ENCODE data around the gene CRTC1.
A peak's percentile ranks its signal among the peaks of the same experiment; 100 is the strongest.

Gene CRTC1

DNA sequence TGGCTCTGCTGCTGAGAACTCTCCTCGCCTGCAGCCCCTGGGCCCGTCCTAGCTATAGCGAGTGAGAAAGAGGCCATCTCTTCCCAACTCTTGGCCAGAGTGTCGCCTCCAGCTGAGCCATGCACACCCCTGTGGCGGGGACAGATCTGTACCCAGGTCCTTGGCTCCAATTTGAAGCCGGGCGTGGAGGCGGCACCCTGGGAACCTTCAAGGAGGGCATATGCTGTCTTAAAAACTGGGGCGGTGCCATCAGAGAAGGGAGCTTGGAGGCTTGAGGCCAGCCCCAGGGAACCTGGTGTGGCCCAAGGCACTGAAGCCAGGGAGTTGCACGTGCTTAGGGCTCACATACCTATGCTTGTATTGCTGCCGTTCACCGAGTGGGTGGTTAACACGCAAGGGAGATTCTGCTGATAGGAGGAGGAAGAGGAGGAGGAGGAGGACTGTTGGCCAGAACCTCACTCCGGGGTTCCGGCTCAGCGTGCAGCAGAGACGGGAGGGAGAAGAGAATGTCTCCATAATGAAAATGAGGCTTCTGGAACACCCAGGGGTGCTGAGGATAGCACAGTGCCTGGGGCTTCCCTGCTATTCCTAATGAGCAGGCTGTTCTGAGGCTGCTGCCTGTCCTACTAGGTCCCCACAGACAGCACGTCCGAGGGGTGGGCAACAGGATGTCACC is 67.0 kb downstream of the CRTC1 start:
- DNase-seq = no peak

DNA sequence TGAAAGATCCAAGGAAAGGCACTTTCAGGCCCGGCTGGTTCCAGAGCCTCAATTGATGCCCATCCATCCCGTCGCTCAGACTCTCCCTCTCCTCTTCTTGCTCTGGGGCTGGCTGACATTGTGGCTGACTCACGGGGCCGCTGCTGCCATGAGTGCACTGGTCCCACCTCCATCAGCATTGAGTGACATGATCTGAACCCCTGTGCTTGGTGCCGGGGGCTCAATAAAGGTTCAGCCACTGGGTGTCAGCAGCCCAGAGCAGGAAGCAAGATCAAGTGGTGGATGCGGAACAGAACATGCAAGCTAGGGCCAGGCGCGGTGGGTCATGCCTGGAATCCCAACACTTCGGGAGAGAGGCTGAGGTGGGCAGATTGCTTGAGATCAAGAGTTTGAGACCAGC is 68.1 kb downstream of the CRTC1 start:
- no peak for DNase-seq

DNA sequence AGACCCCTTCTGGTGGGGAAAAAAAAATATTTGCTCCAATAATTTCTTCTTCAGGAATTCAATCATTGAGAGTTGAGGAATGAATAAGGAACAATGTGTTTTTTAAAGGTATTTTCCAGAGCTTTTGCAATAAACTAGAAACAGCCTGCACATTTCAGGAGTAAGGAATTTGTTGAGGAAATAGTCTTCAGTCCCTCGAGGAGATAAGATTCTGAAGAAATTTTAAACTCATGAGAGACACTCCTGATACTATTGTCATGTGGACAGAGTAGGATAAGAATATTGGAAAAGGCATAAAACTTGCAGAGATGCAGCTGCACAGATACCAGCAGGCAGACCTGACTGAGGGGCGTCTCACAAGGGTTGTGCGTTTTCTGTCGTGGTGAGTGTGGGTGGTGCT is 71.0 kb downstream of the CRTC1 start:
- no peak for DNase-seq

DNA sequence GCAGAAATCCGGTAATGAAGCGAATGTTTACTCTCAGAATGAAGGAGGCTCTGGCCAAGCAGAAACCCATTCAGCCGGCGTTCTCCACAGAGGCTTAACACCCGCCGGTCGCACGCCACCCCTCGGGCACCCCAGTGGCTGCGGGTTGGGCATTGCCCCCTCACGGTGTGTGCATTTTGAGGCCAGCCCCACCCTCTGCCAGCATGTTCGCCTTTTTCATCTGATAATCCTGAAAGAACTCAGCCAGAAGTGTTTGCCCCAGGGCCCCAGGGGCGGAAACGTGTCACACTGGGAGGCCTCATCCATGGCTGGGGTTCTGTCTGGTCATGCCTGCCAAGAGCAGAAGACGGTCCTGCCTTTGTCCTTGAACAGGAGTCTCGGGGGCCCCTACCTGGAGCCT is 73.4 kb downstream of the CRTC1 start:
- peak; percentile 55 for DNase-seq

DNA sequence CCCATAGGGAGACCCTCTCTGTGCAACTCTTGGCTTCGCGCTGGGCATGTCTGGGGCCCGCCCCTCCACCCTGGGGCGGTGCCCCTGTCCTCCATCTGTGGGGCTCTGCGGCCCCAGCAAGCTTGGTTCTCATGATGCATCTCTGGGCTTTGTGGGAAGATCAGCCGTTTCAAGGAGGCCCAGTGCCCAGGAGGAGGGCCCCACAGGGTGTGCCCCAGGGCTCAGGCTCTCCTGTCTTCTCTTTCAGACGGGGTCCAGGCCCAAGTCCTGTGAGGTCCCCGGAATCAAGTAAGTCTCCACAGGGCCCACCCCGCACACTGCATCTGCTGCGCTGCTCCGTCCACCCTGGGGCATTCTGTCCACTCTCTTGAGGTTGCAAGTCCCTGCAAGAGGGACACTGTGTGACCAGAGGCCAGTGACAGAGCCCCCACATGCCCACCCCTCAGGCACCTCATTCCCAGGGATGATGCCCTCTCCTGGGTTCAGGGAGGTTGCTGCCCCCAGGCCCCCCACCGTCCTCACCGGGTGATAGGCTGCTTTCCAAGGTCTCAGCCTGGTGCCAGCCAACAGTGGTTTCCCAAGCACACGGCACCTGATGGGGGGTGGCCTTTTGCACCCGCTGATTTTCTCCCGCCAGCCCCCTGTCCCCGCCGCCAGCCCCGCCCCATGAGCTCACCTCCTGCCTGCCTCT is 76.0 kb downstream of the CRTC1 start:
- no peak for DNase-seq

DNA sequence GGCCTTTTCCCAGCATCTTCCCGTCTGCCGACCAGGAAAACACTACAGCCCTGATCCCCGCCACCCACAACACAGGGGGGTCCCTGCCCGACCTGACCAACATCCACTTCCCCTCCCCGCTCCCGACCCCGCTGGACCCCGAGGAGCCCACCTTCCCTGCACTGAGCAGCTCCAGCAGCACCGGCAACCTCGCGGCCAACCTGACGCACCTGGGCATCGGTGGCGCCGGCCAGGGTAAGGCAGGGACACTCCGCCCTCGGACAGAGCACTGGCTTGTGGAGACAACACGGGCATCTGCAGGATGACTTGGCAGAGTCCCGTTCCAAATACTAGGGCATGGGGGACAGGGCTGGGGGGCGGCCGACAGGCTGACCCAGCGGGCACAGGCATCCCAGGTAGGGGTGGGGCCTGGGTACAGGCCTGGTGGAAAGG is 76.5 kb downstream of the CRTC1 start:
- no peak for DNase-seq

DNA sequence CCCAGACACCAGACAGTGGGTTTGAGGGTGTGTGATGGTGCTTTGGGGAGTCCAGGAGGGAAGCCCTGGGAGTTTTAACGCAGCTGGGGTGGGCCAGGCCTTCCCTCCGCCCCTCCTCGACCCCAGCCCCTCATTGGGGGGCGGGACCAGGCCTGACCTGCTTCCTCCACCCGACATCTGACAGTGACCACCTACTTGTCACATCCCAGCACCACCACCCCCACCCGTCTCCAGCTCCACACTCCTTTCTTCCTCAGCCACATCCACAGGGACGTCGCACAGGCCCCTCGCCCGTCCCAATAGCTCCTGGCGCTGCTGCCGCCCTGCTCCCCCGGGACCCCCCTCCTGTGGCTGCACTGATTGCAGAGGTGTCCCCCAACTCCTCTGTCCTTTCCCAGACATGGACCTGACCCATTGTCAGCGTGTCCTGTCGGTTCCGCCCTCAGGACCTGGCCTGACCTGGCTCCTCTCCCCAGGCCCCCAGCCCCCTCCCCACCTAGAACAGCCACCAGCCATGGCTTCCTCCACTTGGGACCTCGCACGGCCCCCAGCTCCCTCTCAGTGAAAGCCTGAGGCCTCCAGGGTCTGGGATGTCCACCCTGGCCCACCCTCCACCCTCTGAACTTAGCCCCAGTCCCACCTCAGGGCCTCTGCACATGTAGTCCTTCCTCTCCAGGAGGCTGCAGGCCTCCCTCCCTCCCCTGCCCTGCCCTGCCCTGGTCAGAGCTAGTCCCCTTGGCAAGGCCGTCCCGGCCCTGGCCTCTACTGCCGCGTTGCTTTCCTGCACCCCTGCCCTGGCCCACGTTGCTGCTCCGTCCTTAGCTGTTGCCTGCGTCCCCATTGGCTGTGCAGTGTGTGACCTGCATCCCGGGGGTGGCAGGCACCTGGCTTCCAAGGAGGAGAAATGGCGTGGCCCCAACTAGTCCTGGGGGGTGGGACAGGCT is 77.2 kb downstream of the CRTC1 start:
- DNase-seq = no peak

DNA sequence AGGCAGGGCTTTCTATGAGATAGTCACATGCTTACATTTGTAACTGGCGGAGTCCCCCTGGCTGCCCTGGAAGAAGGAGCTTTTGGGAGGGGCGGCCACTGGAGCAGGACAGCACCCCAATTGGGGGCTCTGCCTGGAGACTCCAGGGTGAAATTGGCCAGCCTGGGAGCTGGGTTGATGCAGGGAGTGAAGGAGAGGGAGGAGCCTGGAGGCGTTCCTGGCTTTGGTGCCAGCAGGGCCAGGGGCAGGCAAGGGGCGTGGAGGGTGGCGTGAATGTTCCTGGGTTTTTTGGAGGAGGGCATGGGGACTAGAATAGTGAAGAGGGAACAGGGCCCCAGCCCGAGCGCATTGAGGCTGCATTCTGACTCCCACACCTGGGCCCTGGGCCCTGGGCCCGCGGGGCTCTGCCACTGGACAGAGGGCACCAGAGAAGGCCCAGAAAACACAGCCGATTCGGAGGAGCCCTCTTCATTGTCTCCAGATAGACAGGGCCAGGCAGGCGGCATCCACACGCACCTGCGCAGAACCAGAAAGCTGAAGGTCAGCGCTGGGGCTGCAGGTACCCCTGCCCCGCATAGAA is 78.1 kb downstream of the CRTC1 start:
- no peak for DNase-seq

DNA sequence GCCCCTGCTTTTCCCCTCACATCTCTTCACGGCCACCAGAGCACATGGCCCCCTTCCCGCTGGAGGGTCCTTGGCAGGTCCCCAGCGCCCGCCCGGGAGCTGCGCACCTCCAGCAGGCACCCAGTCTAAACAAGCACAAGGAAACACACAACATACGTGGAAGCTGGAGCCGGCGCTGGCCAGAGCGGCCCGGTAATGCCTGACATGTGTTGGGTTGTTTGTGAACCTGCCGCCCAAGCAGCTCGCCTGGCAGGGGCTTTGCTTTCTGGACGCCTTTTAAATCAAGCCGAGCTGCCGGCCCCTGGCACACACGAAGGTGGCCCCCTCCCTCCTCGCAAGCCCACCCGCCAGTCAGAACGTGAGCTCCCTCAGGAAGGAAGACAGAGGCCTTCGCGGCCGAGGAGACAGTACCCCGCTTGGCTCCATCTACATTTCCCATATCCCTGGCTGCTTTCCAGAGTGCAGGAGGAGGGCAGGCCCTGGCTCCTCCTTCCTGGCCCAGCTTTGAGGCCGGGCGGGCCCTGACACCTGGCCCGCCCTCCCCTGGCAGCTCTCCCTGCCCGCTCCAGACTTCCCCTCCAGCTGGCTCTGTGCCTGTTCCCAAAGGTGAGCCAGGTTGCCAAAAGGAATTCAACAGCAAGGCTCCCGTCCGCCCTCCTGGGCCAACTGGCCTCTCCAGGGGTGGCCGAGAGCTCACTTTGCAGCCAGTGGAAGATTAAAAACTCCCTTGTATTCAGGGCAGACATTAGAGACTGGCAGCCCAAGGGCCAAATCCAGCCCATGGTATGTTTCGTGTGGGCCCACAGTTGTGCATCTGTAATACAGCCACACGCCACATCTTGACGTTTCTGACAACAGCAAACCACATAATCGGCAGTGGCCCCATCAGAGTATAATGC is 78.9 kb downstream of the CRTC1 start:
- peak; percentile 79 for DNase-seq

DNA sequence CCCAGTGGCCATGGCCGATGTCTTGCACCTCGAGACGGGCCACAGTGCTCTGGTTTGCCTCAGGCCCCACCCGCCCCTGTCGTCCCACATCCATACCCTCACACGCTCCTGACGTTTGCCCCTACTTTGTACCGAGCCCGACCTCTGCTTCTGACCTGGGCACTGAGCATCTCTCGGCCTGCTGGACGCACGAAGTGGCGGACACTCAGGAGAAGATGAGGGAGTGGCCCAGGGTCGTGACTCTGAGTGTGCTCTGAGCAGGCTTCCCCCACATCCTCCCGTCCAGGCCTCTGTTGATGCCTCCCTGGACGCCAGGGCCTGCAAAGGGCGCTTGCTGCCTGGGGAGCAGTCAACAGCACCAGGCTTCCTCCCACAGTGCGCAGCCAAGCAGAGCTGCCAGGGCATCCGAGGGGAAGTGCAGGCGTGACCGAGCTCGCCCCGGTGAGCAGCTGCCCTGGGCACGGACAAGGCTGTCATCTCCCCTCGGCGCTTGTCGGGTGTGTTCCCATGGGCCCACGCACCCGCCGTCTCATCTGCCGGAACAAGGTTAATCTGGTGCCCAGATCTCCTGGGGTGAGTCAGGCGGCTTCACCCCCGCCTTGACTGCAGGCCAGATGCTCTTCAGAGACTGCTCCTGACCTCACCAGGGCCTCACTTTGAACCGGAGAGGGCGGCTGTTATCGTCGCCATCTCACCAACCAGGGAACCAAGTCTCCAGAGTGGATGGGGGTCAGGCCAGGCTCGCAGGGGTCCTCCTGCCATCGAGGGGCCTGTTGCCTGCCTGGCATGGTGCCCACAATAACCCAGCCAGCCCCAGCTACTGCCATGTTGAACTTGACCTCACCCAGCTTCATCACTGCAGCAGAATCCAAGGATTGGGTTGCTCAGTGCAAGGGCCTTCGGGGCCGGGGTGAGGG is 80.5 kb downstream of the CRTC1 start:
- DNase-seq = no peak

DNA sequence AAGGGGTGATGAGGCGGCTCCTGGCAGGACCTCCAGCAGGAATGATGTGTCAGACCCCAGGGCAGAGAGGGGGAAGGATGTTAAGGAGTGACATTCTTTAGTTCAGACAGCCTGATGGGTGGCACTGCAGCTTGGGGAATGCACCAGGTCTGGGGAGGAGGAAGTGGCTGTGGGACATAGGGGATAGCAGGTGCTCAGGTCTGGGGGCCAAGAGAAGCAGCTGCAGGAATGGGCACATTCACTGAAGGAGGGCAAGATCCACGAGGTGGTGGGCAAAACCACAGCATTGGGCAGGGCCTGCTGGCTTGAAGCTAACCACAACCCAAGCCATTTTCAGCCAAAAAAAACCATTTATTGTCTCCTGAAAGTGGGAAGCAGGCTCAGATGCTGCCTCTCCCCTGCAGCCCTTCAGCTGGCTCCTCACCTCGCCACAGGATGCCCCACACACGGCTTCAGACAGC is 81.1 kb downstream of the CRTC1 start:
- no peak for DNase-seq

DNA sequence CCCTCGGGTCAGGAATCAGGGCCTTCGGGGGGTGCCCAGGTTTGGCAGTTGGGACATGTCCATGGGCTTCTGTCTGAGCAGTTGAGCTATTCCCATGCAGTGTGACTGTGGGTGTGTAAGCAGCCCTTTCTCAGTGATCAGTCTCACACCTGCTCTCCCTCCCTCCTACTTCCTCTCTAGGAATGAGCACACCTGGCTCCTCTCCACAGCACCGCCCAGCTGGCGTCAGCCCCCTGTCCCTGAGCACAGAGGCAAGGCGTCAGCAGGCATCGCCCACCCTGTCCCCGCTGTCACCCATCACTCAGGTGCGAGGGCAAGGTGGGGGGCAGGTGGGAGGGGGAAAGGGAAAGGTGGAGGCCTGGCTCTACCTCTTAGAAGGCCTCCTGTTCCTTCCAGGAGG is 81.7 kb downstream of the CRTC1 start:
- no peak for DNase-seq

DNA sequence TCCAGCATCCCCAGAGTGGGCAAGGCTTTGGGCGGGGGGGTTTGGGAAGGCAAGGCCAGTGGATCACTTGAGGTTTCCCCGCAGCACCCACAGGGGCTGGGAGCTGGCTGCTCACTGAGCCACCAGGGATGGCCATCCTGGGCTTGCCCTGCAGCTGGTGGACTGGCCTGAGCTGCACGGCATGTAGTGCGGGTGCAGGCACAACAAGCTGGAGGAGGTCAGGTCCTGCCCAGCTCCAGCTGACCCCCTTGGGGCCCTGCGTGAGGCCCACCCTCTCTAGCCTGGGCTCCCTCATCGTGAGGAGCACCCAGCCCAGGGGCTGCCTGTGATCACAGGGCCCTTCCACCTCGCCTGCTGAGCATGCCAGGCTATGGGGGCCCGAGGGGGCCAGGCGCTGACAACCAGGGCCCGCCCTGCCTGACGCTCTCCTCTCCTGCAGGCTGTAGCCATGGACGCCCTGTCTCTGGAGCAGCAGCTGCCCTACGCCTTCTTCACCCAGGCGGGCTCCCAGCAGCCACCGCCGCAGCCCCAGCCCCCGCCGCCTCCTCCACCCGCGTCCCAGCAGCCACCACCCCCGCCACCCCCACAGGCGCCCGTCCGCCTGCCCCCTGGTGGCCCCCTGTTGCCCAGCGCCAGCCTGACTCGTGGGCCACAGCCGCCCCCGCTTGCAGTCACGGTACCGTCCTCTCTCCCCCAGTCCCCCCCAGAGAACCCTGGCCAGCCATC is 84.7 kb downstream of the CRTC1 start:
- peak; percentile 47 for DNase-seq

DNA sequence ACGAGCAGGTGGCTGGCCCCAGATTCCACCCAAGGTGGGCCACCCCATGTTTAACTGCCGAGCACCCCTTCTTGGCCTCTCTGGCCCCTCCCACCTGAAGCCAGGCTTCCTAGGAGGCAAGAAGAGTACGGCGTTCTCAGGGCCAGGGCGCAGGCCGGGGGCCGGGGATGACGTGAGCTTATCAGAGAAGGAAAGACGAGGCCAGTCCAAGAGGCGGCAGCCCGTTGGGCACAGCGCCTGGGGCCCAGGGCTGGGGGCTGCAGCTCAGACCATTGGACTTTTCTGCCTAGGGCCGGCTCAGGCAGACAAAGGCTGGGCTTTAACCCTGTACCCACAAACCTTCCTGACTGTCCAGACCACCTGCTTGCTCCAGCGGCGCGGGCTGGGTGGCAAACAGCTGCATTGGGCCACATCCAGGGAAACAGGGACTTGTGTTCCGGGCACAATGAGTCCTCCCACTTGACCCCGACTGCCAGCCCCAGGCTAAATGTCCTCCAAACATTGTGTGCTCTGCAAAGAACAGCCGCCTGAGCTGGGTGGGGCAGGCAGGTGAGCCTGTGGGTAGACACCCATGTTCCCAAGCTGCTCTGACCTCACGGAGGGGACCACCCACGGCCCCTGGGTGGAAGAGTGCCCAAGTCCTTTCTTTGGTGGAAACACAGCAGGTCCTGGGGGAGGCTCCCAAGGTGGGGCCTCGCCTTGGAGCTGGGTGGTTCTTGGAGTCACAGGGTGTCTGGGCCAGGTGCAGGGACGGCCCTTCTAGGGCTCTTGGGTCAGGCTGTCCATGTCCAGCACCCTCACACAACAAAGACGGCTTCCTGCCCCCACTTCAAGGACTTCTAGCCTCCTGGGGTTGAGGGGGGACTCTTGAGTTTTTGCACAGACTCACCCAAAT is 85.8 kb downstream of the CRTC1 start:
- no peak for DNase-seq

DNA sequence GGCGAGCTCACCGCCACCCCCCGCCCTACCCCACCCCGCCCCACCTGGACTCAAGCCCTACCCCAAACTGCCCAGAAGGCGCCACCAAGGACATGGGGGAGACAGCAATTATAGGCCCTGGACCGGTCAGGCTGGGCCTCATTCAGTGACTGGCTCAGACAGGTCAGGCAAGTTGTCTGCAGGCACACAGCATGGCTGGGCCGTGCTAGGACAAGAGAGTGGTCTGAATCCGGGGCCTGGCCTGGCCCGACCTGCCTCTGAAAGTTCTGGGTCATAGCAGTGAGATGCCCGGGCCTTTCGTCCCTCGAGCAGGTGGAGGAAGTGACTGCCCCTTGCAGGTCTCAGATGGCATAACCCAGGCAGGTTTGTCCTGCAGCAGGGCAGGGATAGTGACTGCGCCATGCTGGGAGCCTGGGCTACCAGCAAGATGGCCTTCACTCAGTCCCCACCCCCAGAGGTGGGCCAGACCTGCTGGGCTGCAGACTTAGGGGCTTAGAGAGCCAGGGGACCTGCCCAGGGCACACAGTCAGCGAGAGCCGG is 86.6 kb downstream of the CRTC1 start:
- no peak for DNase-seq

DNA sequence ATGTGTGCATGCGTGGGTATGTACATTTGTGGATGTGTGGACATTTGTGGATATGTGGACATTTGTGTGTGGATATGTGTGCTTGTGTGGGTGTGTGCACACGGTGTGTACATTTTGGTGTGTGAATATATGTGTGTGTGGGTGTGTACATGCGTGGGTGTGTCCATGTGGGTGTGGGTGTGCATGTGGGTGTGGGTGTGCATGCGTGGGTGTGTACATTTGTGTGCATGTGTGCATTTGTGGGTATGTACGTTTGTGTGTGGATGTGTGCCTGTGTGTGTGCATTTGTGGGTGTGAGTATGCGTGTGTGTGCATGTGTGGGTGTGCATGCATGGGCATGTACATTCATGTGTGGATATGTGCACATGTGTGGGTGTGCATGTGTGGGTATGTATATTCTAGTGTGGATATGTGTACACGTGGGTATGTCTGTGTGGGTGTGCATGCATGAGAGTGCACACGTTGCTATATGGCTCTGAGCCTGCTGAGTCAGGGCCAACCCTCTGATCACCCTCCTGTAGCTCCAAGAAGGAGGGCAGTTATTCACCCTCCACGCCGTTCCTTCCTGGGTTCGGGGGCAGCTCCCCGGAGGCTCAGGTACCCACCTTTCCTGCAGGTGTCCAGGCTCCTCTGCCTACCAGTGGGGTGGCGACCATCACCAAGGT is 87.3 kb downstream of the CRTC1 start:
- no peak for DNase-seq

DNA sequence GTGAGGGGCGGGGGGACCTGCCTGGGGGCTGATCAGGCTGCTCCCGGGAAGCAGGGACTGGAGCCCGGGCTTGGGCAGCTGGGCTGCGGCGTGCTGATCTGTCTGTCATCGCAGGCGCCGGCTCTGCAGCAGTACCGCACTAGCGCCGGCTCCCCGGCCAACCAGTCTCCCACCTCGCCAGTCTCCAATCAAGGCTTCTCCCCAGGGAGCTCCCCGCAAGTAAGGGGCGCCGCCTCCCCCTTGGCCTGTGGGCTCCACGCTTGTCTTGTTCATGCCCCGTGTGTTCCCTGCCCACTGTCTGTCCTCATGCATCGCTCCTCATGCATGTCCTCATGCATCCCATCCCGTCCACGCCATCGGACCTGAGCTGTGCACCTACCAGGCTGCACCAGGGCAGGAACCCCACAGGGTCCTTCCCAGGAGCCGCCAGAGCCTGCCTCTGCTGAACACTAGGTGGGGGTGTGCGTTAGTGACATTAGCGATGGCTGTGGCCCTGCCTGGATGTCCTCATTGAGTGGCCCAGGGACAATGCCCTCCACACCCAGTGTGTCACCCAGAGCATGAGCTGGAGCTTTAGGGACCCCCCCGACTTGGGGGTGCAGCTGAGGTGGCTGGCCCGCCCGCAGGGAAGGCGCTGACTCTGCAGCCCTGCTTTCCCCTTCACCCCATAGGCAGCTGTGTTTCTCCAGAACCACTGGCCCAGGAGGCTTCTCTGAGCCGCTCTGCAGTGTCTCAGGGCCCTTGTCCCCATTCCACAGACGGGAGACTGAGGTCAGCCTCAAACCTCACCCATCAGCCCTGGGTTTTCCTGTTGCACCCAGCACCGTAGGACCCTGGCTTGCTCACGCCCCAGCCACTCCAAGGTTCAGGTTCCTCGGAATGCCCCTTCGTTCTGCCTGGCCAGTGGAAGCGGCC is 88.1 kb downstream of the CRTC1 start:
- no peak for DNase-seq
